Tibial nerve (tissue), 4 donors: Measurements from ENCODE around the gene ZNF574. TPM values are rescaled to one million over a fixed set of nuclear protein-coding genes. Genes with fewer than 3 reads are reported as not detected.

Experiments
- DNase-seq, 2 donors: peaks; one replicate each; pipeline ENCODE4 v3.0.0-alpha.2; 2019; ENCODE audit warnings: low spot score in 2 of 2
- H3K27ac ChIP-seq, 4 donors: fragments of 200-600 bp; sonication (generic) in 3 of 4; one replicate each; pipeline ENCODE4 v1.5.1; 2017 to 2019; ENCODE audit warnings: mild to moderate bottlenecking in 1 of 4
- H3K27me3 ChIP-seq, 2 donors: fragments of 200-600 bp; sonication (generic) in 1 of 2; one replicate each; pipeline versions ENCODE4 v1.5.1 to v1.6.0; 2017 to 2019
- H3K36me3 ChIP-seq, 3 donors: fragments of 200-600 bp; sonication (generic); one replicate each; pipeline ENCODE4 v1.5.1; 2018 to 2019
- H3K4me1 ChIP-seq, 4 donors: fragments of 200-600 bp; sonication (generic) in 3 of 4; one replicate each; pipeline ENCODE4 v1.5.1; 2017 to 2019
- H3K4me3 ChIP-seq, 4 donors: fragments of 200-600 bp; sonication (generic) in 3 of 4; one replicate each; pipeline ENCODE4 v1.5.1; 2017 to 2019; ENCODE audit warnings: mild to moderate bottlenecking in 1 of 4, moderate library complexity in 1 of 4
- H3K9me3 ChIP-seq, 4 donors: fragments of 200-600 bp; sonication (generic) in 3 of 4; one replicate each; pipeline ENCODE4 v1.5.1; 2017 to 2019
- CTCF ChIP-seq, 5 experiments: fragments of 200-600 bp in 3 of 5; fragments of 450-650 bp in 2 of 5; sonication (generic) in 3 of 5; IDR thresholded peaks; one replicate each; pipeline ENCODE4 v1.5.1; 2016 to 2019; ENCODE audit warnings: antibody characterized with exemption in 5 of 5, mild to moderate bottlenecking in 3 of 5, moderate library complexity in 2 of 5
- EP300 ChIP-seq, 2 donors: sonication (generic); formaldehyde crosslinking; IDR thresholded peaks; one replicate each; pipeline ENCODE4 v1.6.1; 2017; ENCODE audit warnings: antibody characterized with exemption in 2 of 2, mild to moderate bottlenecking in 1 of 2
- POLR2A ChIP-seq, 2 donors: fragments of 450-650 bp; IDR thresholded peaks; one replicate each; pipeline ENCODE4 v1.6.1; 2017; ENCODE audit warnings: antibody characterized with exemption in 2 of 2, mild to moderate bottlenecking in 2 of 2, moderate library complexity in 2 of 2
- WGBS, 2 donors: methylation state at CpG; one replicate each; pipeline ENCODE4 v1.1.5; 2018; 5-methylcytosine and 5-hydroxymethylcytosine counted together
- total RNA-seq, 4 donors: library from RNA; depleted of rRNA; stranded (reverse); fragments of >200 nt; gene quantifications; one replicate each; pipeline ENCODE4 v1.1.0, GENCODE V29; 2016

The ZNF574 gene
- total RNA-seq, 4 donors from 2014 or later, result 14.3 to 22.2 (median 17.5) TPM

GRCh38 chr19:42060117-42060516, 15.8 kb upstream of the ZNF574 start:
- no peaks in the 10 kb centered on the region for H3K4me1 ChIP-seq
- H3K9me3 ChIP-seq, result no peaks in the 10 kb centered on the region
- TF ChIP-seq CTCF (IDR thresholded peaks at IDR 0.05), result no peak
- TF ChIP-seq EP300 (IDR thresholded peaks at IDR 0.05), result no peak
- no peak for TF ChIP-seq POLR2A (IDR thresholded peaks at IDR 0.05)
- peaks cover 0 to 57% (median 0%) of the 10 kb centered on the region in 3 donors for H3K36me3 ChIP-seq
- no peaks in the 10 kb centered on the region for H3K27me3 ChIP-seq
- H3K27ac ChIP-seq, result no peak overlapping the region
- DNase-seq, result no peak
- 91 to 96% methylated on average over 3 of the region's 3 CpGs for WGBS, 2 donors
- H3K4me3 ChIP-seq, result no peak overlapping the region

- Histone ChIP-seq H3K9me3 (no peaks in the 10 kb centered on the region), H3K27ac (no peak overlapping the region), H3K4me3 (no peak overlapping the region), H3K36me3 (peaks cover 0 to 50% (median 0%) of the 10 kb centered on the region in 3 donors), H3K4me1 (no peaks in the 10 kb centered on the region), H3K27me3 (peaks cover 0 to 17% of the 10 kb centered on the region in 2 donors)
- TF ChIP-seq EP300 (IDR thresholded peaks at IDR 0.05) (no peak), CTCF (IDR thresholded peaks at IDR 0.05) (no peak)
- 94 to 95% methylated on average over 15 to 16 of the region's 16 CpGs for WGBS, 2 donors
- no peak for DNase-seq
These were observed 13.6 kb upstream of the ZNF574 start for GRCh38 chr19:42062381-42062780.

- WGBS, 2 donors, result 88 to 90% methylated on average over 6 of the region's 6 CpGs
- Histone ChIP-seq H3K4me1 (peaks cover 0 to 15% (median 0%) of the 10 kb centered on the region in 4 donors), H3K27ac (no peak overlapping the region), H3K27me3 (peaks cover 0 to 38% of the 10 kb centered on the region in 2 donors), H3K4me3 (no peak overlapping the region), H3K36me3 (peaks cover 0 to 41% (median 0%) of the 10 kb centered on the region in 3 donors), H3K9me3 (no peaks in the 10 kb centered on the region)
- no peak for TF ChIP-seq EP300 (IDR thresholded peaks at IDR 0.05)
- TF ChIP-seq POLR2A (IDR thresholded peaks at IDR 0.05), result no peak
- no peak for TF ChIP-seq CTCF (IDR thresholded peaks at IDR 0.05)
- DNase-seq, result no peak
These were observed 11.5 kb upstream of the ZNF574 start for GRCh38 chr19:42064432-42064831.

- no peaks in the 10 kb centered on the region for H3K9me3 ChIP-seq
- peaks cover 0 to 44% of the 10 kb centered on the region in 2 donors for H3K27me3 ChIP-seq
- peaks cover 0 to 21% (median 0%) of the 10 kb centered on the region in 4 donors for H3K4me1 ChIP-seq
- no peak for TF ChIP-seq EP300 (IDR thresholded peaks at IDR 0.05)
- TF ChIP-seq CTCF (IDR thresholded peaks at IDR 0.05), result no peak
- no peak for TF ChIP-seq POLR2A (IDR thresholded peaks at IDR 0.05)
- H3K4me3 ChIP-seq, result no peak overlapping the region
- peaks cover 0 to 37% (median 0%) of the 10 kb centered on the region in 3 donors for H3K36me3 ChIP-seq
- H3K27ac ChIP-seq, result no peak overlapping the region
- 87 to 88% methylated on average over 13 of the region's 13 CpGs for WGBS, 2 donors
- no peak for DNase-seq
These were observed 10.9 kb upstream of the ZNF574 start for GRCh38 chr19:42065051-42065450.

GRCh38 chr19:42065511-42065910, 10.5 kb upstream of the ZNF574 start:
- H3K4me3 ChIP-seq, result no peak overlapping the region
- whole genome bisulfite sequencing, 2 donors, result 77 to 92% methylated on average over 9 of the region's 9 CpGs
- H3K4me1 ChIP-seq, result peaks cover 0 to 26% (median 0%) of the 10 kb centered on the region in 4 donors
- peaks cover 0 to 37% (median 0%) of the 10 kb centered on the region in 3 donors for H3K36me3 ChIP-seq
- H3K9me3 ChIP-seq, result no peaks in the 10 kb centered on the region
- H3K27me3 ChIP-seq, result peaks cover 0 to 49% of the 10 kb centered on the region in 2 donors
- H3K27ac ChIP-seq, result no peak overlapping the region
- TF ChIP-seq CTCF (IDR thresholded peaks at IDR 0.05) (no peak), EP300 (IDR thresholded peaks at IDR 0.05) (no peak), POLR2A (IDR thresholded peaks at IDR 0.05) (no peak)
- no peak for DNase-seq
